Sigmoid colon (tissue), 7 donors: ENCODE results near the gene SH3TC2. TPM values are rescaled to one million over a fixed set of nuclear protein-coding genes. Genes with fewer than 3 reads are reported as not detected.

ENCODE experiments used
- DNase-seq: peaks from one replicate; pipeline ENCODE4 v3.0.0-alpha.2; 2019
- H3K27ac ChIP-seq, 4 donors: fragments of 200-600 bp; sonication (generic); one replicate each; pipeline ENCODE4 v1.5.1; 2016 to 2019; ENCODE audit warnings: mild to moderate bottlenecking in 1 of 4
- H3K27me3 ChIP-seq, 3 donors: fragments of 200-600 bp; sonication (generic); one replicate each; pipeline ENCODE4 v1.5.1; 2019; ENCODE audit warnings: mild to moderate bottlenecking in 1 of 3
- H3K36me3 ChIP-seq, 4 donors: fragments of 200-600 bp; sonication (generic); one replicate each; pipeline ENCODE4 v1.5.1; 2016 to 2019
- H3K4me1 ChIP-seq, 4 donors: fragments of 200-600 bp; sonication (generic); one replicate each; pipeline ENCODE4 v1.5.1; 2017 to 2019
- H3K4me3 ChIP-seq, 4 donors: fragments of 200-600 bp; sonication (generic); one replicate each; pipeline ENCODE4 v1.5.1; 2017 to 2019; ENCODE audit warnings: mild to moderate bottlenecking in 2 of 4, moderate library complexity in 1 of 4
- H3K9me3 ChIP-seq, 4 donors: fragments of 200-600 bp in 3 of 4; sonication (generic) in 3 of 4; one replicate each; pipeline versions ENCODE4 v1.5.1 to v1.6.1; 2013 to 2019
- EP300 ChIP-seq, 4 donors: sonication (generic); formaldehyde crosslinking; IDR thresholded peaks; one replicate each; pipeline ENCODE4 v1.6.1; 2017; ENCODE audit warnings: antibody characterized with exemption in 4 of 4
- POLR2A ChIP-seq, 2 donors: fragments of 450-650 bp; IDR thresholded peaks; one replicate each; pipeline ENCODE4 v1.6.1; 2016; ENCODE audit warnings: antibody characterized with exemption in 2 of 2, mild to moderate bottlenecking in 2 of 2, moderate library complexity in 2 of 2
- POLR2AphosphoS5 ChIP-seq, 4 donors: sonication (generic); formaldehyde crosslinking; IDR thresholded peaks; one replicate each; pipeline ENCODE4 v1.6.1; 2017; ENCODE audit warnings: antibody characterized with exemption in 4 of 4
- WGBS, 2 donors: extraction: QIAGEN DNeasy Blood & Tissue Kit; methylation state at CpG; one replicate each; pipeline ENCODE4 v1.1.7; 2013; 5-methylcytosine and 5-hydroxymethylcytosine counted together
- intact Hi-C: fragments of 100-400 bp; cut with DNase I; formaldehyde crosslinking; loops from one replicate; pipeline ENCODE4 v1.15.1; 2023
- polyA plus RNA-seq, 3 donors: library from polyadenylated mRNA; stranded (reverse); fragments of 200-250 nt; gene quantifications; one replicate each; pipeline ENCODE4 v1.2.3, GENCODE V29; 2013
- total RNA-seq, 4 donors: library from RNA; depleted of rRNA; stranded (reverse); fragments of >200 nt; gene quantifications; one replicate each; pipeline ENCODE4 v1.1.0, GENCODE V29; 2016
- TF ChIP-seq, protein P1 (sequence below), 4 experiments: fragments of 450-650 bp in 3 of 4; fragments of 200-600 bp in 1 of 4; IDR thresholded peaks; one replicate each; pipeline ENCODE4 v1.5.1; 2016 to 2019; ENCODE audit warnings: antibody characterized with exemption in 4 of 4, mild to moderate bottlenecking in 3 of 4, moderate library complexity in 2 of 4
- donor health status: healthy with polysubstance abuse.
- donor health status: Bipolar disorder and iron deficiency.
- donor health status: healthy.

The SH3TC2 gene
- total and polyA plus RNA-seq, 7 donors, result under 0.01 to 8.3 (median 1.7) TPM; not detected in 1

DNA sequence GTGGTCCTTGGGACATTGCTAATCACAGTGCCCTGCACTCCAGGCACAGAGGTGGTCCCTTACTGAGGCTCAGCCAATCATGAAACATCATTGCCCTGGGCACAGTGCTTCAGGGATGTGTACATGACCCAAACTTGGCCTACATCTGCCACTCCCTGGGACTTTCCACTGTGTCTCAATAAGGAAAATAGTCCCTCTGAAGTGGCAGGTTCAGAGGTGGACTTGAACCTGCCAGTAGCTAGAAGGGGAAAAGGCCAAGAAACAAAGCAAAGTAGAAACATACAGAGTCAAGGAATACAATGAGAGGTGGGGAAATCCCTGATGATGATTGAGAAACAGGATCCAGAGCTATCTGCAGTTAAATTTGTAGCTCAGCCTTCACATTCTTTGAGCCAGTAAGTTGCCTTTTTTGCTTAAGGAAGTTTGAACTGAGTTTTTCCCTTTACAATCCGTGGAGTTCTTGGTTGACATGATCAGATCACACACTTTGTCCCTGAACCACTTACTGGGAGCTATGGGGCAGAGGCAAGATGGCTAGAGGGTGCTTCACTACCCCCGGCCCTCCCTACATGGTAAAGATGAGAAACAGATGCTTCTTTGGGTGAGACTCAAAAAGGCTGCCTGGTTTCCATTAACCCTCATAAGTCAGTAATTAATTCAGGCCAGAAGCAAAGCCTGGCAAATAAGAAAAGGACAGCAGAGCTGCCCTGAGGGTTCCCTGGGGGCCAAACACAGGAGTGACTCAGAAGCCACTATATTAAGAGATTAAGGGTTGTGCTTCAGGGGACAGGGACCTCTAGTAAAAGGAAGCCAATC, 57.6 kb downstream of the SH3TC2 start:
- H3K4me1 ChIP-seq, result peaks cover 0 to 32% (median 18%) of the 10 kb centered on the region in 4 donors
- no peak overlapping the region for H3K4me3 ChIP-seq
- intact Hi-C loops, result no loop called here
- whole genome bisulfite sequencing, 2 donors, result 52 to 55% methylated on average over 2 of the region's 2 CpGs
- DNase-seq, result no peak
- TF ChIP-seq POLR2AphosphoS5 (IDR thresholded peaks at IDR 0.05) (peak in 3 of 4 donors; percentile 31 to 70 (median 54)), POLR2A (IDR thresholded peaks at IDR 0.05) (no peak)
- H3K36me3 ChIP-seq, result no peaks in the 10 kb centered on the region
- peak overlapping the region in 1 of 4 donors; percentile 37 for H3K27ac ChIP-seq
- no peaks in the 10 kb centered on the region for H3K9me3 ChIP-seq
- no peaks in the 10 kb centered on the region for H3K27me3 ChIP-seq

GRCh38 chr5:149004559-149004958, 58.3 kb downstream of the SH3TC2 start:
- DNase-seq, result no peak
- TF ChIP-seq, protein P1, sequence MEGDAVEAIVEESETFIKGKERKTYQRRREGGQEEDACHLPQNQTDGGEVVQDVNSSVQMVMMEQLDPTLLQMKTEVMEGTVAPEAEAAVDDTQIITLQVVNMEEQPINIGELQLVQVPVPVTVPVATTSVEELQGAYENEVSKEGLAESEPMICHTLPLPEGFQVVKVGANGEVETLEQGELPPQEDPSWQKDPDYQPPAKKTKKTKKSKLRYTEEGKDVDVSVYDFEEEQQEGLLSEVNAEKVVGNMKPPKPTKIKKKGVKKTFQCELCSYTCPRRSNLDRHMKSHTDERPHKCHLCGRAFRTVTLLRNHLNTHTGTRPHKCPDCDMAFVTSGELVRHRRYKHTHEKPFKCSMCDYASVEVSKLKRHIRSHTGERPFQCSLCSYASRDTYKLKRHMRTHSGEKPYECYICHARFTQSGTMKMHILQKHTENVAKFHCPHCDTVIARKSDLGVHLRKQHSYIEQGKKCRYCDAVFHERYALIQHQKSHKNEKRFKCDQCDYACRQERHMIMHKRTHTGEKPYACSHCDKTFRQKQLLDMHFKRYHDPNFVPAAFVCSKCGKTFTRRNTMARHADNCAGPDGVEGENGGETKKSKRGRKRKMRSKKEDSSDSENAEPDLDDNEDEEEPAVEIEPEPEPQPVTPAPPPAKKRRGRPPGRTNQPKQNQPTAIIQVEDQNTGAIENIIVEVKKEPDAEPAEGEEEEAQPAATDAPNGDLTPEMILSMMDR (IDR thresholded peaks at IDR 0.05), result no peak
- TF ChIP-seq EP300 (IDR thresholded peaks at IDR 0.05), result no peak
- TF ChIP-seq POLR2AphosphoS5 (IDR thresholded peaks at IDR 0.05), result no peak
- TF ChIP-seq POLR2A (IDR thresholded peaks at IDR 0.05), result no peak
- no peaks in the 10 kb centered on the region for H3K27me3 ChIP-seq
- H3K36me3 ChIP-seq, result no peaks in the 10 kb centered on the region
- H3K27ac ChIP-seq, result no peak overlapping the region
- peaks cover 0 to 32% (median 18%) of the 10 kb centered on the region in 4 donors for H3K4me1 ChIP-seq
- WGBS, 2 donors, result 93 to 95% methylated on average over 6 of the region's 6 CpGs
- intact Hi-C loops, result no loop called here
- H3K9me3 ChIP-seq, result no peaks in the 10 kb centered on the region
- no peak overlapping the region for H3K4me3 ChIP-seq

DNA sequence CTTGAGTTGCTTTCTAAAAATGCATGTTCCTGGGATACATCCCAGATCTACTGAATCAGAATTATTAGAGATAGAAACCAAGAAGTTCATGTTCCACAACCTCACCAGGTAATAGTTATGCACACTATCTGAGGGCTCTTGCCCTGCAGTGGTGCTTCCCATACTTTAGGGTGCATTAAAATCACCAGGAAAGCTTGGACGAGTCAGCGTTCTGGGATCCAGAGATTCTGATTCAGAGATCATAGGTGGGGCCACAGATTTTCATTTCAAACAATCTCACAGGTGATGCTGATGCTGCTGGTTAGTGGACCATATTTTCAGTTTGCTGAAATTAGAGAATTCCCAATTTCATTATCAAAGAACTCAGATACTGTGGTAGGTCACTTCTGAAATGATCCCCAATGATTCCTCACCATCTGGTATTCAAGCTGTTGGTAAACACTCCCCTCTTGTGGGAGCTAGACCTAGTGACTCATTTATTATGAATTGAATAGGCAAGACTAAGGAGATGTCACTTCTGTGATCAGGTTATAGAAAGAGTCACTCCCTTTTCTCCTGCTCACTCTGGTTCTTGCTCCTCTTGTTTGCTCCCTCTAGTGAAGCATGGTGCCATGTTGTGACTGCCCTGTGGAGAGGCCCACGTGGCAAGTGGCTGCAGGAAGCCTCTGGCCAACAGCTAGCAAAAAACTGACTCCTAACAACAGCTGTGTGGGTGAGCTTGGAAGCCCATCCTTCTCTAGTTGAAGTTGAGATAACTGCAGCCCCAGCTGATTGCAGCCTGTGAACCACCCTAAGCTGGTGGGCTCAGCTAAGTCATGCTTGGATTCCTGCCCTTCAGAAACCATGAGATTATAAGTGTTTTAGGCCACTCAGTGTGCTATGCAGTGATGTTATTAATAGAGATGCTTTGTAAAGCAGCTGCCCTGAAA, 59.8 kb downstream of the SH3TC2 start:
- Histone ChIP-seq H3K27me3 (no peaks in the 10 kb centered on the region), H3K36me3 (no peaks in the 10 kb centered on the region), H3K27ac (no peak overlapping the region), H3K4me1 (peaks cover 0 to 32% (median 18%) of the 10 kb centered on the region in 4 donors), H3K9me3 (no peaks in the 10 kb centered on the region), H3K4me3 (no peak overlapping the region)
- WGBS, 2 donors, result 74 to 92% methylated on average over 3 of the region's 3 CpGs
- no peak for DNase-seq
- no peak for TF ChIP-seq EP300 (IDR thresholded peaks at IDR 0.05)
- no peak for TF ChIP-seq POLR2AphosphoS5 (IDR thresholded peaks at IDR 0.05)
- TF ChIP-seq POLR2A (IDR thresholded peaks at IDR 0.05), result no peak
- TF ChIP-seq, protein P1 (IDR thresholded peaks at IDR 0.05), result no peak
- intact Hi-C loops, result no loop called here

GRCh38 chr5:149002053-149002452, 60.8 kb downstream of the SH3TC2 start:
- Histone ChIP-seq H3K27me3 (no peaks in the 10 kb centered on the region), H3K4me3 (no peak overlapping the region), H3K9me3 (no peaks in the 10 kb centered on the region), H3K4me1 (peaks cover 0 to 26% (median 16%) of the 10 kb centered on the region in 4 donors), H3K36me3 (no peaks in the 10 kb centered on the region), H3K27ac (peak overlapping the region in 1 of 4 donors; percentile 27)
- intact Hi-C loops, result no loop called here
- no peak for DNase-seq
- WGBS, 2 donors, result 75 to 83% methylated on average over 5 of the region's 5 CpGs
- TF ChIP-seq EP300 (IDR thresholded peaks at IDR 0.05) (no peak), POLR2AphosphoS5 (IDR thresholded peaks at IDR 0.05) (no peak), POLR2A (IDR thresholded peaks at IDR 0.05) (no peak)
- TF ChIP-seq, protein P1 (IDR thresholded peaks at IDR 0.05), result no peak

DNA sequence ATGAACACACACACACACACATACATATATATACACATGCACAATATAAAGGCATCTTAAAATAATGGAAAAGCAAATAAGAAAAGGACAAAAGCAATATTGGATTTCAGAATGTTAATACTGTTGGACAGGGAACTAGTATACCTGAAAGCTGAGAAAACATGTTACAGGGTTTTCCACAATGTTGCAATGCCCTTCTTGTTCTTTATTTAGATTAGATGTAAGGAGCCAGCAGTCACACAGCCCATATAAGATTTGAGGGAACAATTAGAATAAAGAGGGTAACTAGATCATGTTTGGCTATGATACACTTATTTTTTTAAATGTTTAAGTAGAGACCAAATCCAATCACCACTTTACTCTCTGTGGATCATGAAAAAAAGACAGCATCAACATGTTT, 61.7 kb downstream of the SH3TC2 start:
- DNase-seq, result no peak
- Histone ChIP-seq H3K9me3 (no peaks in the 10 kb centered on the region), H3K36me3 (no peaks in the 10 kb centered on the region), H3K4me3 (no peak overlapping the region), H3K4me1 (peaks cover 0 to 28% (median 18%) of the 10 kb centered on the region in 4 donors), H3K27ac (no peak overlapping the region), H3K27me3 (no peaks in the 10 kb centered on the region)
- intact Hi-C loops, result no loop called here
- TF ChIP-seq POLR2AphosphoS5 (IDR thresholded peaks at IDR 0.05), result no peak
